ENCODE measurements around the gene PTPRS. TPM values are rescaled to one million over a fixed set of nuclear protein-coding genes. Genes with fewer than 3 reads are reported as not detected.

Gene PTPRS
- total and polyA plus RNA-seq, 2 of the 8 experiments (the other 6 are each of a cell fraction or from before 2014, with no cell fraction given) = 96.8 to 223 TPM

DNA sequence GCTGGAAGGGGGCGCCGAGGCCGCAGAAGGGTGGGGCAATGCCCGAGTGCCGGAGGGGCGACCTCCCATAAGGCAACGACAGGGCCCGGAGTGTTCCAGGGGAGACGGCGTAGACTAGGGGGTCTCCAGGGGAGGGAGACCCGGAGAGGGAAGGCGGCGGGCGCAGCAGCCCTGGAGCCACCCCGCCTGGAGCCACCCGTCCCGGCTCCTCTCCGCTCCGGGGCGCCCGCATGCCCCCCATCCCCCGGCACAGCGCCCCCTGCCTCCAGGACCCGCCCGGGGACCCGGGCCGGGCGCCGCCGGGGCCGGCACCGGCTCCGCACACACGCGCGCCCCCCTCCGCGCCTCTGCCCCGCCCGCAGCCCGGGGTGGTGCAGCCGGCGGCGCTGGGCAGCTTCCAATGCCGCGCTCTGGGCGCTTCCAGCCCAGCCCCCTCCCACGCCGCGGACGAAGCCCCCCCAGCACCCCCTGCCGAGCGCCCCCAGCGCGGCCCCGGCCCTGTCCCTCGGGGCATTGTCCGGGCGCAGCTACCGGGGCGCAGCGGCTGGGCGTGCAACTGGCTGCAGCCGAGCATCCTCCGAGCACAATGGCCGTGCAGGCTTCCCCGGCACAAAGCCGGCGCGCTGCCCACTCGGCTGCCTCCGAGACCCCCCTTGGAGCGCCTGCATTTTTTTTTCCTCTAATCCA is 519 bp downstream of the PTPRS start (continued):
- TF ChIP-seq, protein P1, sequence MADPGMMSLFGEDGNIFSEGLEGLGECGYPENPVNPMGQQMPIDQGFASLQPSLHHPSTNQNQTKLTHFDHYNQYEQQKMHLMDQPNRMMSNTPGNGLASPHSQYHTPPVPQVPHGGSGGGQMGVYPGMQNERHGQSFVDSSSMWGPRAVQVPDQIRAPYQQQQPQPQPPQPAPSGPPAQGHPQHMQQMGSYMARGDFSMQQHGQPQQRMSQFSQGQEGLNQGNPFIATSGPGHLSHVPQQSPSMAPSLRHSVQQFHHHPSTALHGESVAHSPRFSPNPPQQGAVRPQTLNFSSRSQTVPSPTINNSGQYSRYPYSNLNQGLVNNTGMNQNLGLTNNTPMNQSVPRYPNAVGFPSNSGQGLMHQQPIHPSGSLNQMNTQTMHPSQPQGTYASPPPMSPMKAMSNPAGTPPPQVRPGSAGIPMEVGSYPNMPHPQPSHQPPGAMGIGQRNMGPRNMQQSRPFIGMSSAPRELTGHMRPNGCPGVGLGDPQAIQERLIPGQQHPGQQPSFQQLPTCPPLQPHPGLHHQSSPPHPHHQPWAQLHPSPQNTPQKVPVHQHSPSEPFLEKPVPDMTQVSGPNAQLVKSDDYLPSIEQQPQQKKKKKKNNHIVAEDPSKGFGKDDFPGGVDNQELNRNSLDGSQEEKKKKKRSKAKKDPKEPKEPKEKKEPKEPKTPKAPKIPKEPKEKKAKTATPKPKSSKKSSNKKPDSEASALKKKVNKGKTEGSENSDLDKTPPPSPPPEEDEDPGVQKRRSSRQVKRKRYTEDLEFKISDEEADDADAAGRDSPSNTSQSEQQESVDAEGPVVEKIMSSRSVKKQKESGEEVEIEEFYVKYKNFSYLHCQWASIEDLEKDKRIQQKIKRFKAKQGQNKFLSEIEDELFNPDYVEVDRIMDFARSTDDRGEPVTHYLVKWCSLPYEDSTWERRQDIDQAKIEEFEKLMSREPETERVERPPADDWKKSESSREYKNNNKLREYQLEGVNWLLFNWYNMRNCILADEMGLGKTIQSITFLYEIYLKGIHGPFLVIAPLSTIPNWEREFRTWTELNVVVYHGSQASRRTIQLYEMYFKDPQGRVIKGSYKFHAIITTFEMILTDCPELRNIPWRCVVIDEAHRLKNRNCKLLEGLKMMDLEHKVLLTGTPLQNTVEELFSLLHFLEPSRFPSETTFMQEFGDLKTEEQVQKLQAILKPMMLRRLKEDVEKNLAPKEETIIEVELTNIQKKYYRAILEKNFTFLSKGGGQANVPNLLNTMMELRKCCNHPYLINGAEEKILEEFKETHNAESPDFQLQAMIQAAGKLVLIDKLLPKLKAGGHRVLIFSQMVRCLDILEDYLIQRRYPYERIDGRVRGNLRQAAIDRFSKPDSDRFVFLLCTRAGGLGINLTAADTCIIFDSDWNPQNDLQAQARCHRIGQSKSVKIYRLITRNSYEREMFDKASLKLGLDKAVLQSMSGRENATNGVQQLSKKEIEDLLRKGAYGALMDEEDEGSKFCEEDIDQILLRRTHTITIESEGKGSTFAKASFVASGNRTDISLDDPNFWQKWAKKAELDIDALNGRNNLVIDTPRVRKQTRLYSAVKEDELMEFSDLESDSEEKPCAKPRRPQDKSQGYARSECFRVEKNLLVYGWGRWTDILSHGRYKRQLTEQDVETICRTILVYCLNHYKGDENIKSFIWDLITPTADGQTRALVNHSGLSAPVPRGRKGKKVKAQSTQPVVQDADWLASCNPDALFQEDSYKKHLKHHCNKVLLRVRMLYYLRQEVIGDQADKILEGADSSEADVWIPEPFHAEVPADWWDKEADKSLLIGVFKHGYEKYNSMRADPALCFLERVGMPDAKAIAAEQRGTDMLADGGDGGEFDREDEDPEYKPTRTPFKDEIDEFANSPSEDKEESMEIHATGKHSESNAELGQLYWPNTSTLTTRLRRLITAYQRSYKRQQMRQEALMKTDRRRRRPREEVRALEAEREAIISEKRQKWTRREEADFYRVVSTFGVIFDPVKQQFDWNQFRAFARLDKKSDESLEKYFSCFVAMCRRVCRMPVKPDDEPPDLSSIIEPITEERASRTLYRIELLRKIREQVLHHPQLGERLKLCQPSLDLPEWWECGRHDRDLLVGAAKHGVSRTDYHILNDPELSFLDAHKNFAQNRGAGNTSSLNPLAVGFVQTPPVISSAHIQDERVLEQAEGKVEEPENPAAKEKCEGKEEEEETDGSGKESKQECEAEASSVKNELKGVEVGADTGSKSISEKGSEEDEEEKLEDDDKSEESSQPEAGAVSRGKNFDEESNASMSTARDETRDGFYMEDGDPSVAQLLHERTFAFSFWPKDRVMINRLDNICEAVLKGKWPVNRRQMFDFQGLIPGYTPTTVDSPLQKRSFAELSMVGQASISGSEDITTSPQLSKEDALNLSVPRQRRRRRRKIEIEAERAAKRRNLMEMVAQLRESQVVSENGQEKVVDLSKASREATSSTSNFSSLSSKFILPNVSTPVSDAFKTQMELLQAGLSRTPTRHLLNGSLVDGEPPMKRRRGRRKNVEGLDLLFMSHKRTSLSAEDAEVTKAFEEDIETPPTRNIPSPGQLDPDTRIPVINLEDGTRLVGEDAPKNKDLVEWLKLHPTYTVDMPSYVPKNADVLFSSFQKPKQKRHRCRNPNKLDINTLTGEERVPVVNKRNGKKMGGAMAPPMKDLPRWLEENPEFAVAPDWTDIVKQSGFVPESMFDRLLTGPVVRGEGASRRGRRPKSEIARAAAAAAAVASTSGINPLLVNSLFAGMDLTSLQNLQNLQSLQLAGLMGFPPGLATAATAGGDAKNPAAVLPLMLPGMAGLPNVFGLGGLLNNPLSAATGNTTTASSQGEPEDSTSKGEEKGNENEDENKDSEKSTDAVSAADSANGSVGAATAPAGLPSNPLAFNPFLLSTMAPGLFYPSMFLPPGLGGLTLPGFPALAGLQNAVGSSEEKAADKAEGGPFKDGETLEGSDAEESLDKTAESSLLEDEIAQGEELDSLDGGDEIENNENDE (IDR thresholded peaks at IDR 0.05; ENCODE audit: insufficient replicate concordance, low read length) = no peak
- TF ChIP-seq CEBPB (IDR thresholded peaks at IDR 0.05; ENCODE audit: low read depth, low read length) (no peak), MAFK (IDR thresholded peaks at IDR 0.05; ENCODE audit: low read depth, low read length) (no peak), KDM4A (IDR thresholded peaks at IDR 0.05; ENCODE audit: low read depth, low read length, severe bottlenecking) (no peak), SAP30 (IDR thresholded peaks at IDR 0.05; ENCODE audit: insufficient read depth, insufficient replicate concordance, low read length) (no peak), GTF2F1 (IDR thresholded peaks at IDR 0.05; ENCODE audit: borderline replicate concordance, low read depth, low read length) (no peak), POU5F1 (IDR thresholded peaks at IDR 0.05; ENCODE audit: low read depth, low read length) (no peak), TCF12 (IDR thresholded peaks at IDR 0.05; ENCODE audit: low read depth, low read length) (no peak), SRF (IDR thresholded peaks at IDR 0.05; ENCODE audit: low read depth, low read length) (no peak), GABPA (IDR thresholded peaks at IDR 0.05; ENCODE audit: borderline replicate concordance, insufficient read depth, low read length) (0 out of 2 replicates have a peak, but pooled peaks have one; percentile 5), BCL11A (IDR thresholded peaks at IDR 0.05; ENCODE audit: low read depth in 2 of 2, low read length in 2 of 2) (no peak)

All from H1 (cell line).